Fibroblast of mammary gland (primary cell): ENCODE measurements around the gene TNK2.
A peak's percentile ranks its signal among the peaks of the same experiment; 100 is the strongest.
"Not testable (repeated sequence)": the region's sequence is repeated elsewhere in the genome, so short reads cannot be mapped to it uniquely, and the experiment has no call there.

Source experiments
- DNase-seq: peaks from one replicate; pipeline ENCODE4 v3.0.0-alpha.2; 2010; ENCODE audit warnings: low read depth
- H3K4me3 ChIP-seq: 2 replicates; pipeline ENCODE4 v1.5.1; 2011; ENCODE audit warnings: low read depth, mild to moderate bottlenecking, low read length, moderate library complexity; ENCODE audit not compliant: control insufficient read depth
- CTCF ChIP-seq: conservative IDR thresholded peaks from 2 replicates; pipeline ENCODE4 v1.5.1; 2011; ENCODE audit warnings: low read depth, low read length, inconsistent platforms; ENCODE audit not compliant: control insufficient read depth, insufficient read depth

The TNK2 gene

GRCh38 chr3:195825857-195826804 is 82.2 kb downstream of the TNK2 start:
- no peak overlapping the region for H3K4me3 ChIP-seq
- no peak for DNase-seq
- TF ChIP-seq CTCF, result no peak

DNA sequence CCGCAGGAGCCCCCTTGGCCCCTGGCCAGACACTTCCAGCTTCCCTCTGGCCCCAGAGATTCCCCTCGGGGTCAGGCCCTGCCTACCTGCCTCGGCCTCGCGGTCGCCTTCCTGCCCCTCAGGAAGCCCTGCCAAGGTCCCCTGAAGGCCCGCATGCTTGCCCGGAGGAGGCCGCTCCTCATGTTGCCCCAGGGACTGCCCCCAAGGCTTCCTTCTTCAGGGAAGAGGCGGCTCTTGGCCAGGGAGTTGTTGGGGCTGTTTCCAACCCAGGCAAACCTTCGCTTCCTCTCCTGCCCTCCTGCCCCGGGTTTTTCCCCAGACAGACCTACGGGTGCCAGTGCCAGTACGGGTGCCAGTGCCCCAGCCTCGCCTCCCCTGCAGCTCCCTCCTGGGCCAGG is 83.2 kb downstream of the TNK2 start:
- no peak overlapping the region for H3K4me3 ChIP-seq
- DNase-seq, result no peak
- no peak for TF ChIP-seq CTCF

GRCh38 chr3:195824425-195825190 is 83.7 kb downstream of the TNK2 start:
- H3K4me3 ChIP-seq, DNase-seq: not testable (repeated sequence)

GRCh38 chr3:195823999-195824398 is 84.4 kb downstream of the TNK2 start:
- peak; percentile 38 for DNase-seq
- no peak overlapping the region for H3K4me3 ChIP-seq
- no peak for TF ChIP-seq CTCF

DNA sequence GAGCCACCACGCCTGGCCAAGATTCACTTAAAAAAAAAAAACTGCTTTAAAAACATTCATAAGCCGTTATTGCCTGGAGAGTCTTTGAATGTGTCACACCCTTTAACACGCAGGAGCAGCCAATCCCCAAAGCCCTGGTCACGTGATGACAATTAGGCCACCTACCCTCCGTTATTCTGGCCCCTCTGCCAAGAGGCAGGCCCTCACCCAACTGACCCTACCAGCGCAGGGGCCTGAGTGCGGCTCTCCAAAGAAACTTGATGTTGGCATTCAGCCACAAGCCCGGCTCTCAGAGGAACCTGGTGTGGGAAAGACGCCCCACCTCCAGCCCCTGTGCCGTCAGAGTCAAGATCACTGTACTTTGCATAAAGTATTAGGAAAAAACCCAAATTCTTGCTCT is 85.1 kb downstream of the TNK2 start:
- TF ChIP-seq CTCF, result no peak
- peak; percentile 13 for DNase-seq
- no peak overlapping the region for H3K4me3 ChIP-seq

DNA sequence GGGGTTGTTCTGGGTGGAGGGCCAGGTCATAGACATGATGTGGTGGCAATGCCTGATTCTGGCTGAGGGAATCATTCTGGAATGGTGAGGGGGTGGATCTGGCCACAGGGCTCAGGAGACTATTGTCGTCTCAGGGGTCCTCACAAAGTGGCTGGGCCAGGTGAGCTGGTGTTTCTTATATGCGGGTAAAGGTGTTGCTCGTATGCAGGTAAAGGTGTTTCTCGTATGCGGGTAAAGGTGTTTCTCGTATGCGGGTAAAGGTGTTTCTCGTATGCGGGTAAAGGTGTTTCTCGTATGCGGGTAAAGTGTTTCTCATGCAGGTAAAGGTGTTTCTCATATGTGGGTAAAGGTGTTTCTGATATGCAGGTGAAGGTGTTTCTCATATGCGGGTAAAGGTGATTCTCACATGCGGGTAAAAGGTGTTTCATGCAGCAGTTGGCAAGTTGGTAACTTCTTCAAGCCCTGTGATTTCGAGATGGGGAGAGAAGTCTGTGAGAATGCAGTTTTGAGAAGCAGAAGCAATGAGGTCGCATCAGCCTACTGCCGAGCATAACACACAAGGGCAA is 86.1 kb downstream of the TNK2 start:
- no peak overlapping the region for H3K4me3 ChIP-seq
- DNase-seq, result no peak
- TF ChIP-seq CTCF, result no peak
